ENCODE measurements around the gene SEPTIN3.
"Not testable (repeated sequence)": the region's sequence is repeated elsewhere in the genome, so short reads cannot be mapped to it uniquely, and the experiment has no call there.

The SEPTIN3 gene

GRCh38 chr22:41940832-41941765 lies 28.1 kb upstream of the SEPTIN3 start:
- DNase-seq = peak; percentile 79 to 98 (median 90)
- intact Hi-C loops (cut with DNase I) = loop anchor here (1.0 to 2.0 kb wide), 3 partner anchors 119 to 244 kb away; no protein-coding TSS in a partner anchor

DNA sequence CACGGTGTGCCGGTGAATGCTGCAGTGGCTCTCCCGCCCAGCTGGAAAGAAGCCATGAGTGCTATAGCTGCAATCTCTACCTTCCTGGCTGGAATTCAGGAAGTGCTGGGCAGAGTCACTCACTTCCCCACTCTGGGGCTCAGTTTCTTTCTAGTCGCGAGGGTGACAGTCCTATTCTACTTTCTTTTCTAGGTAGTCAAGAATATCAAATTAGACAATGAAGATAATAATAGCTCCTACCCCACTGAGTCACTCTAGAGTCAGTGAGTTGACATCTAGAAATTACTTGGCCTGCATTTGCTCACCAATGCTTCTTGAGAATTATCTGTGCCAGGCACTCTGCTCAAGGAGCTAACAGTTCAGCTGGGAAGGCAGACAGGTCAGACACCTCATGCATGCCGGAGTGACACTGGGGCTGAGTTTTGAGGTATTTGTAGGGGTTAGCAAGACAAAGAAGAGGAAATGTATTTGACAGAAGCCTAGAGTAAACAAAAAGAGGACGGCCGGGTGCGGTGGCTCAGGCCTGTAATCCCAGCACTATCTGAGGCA lies 25.5 kb upstream of the SEPTIN3 start:
- intact Hi-C loops (cut with DNase I) = no loop called here
- no peak for DNase-seq

GRCh38 chr22:41946629-41947423 lies 22.4 kb upstream of the SEPTIN3 start, which contains the start of gene CENPM:
CENPM (minus strand) TSS chr22:41947152; CDS start chr22:41947076, 76 bp downstream.
- peak; percentile 86 to 99 (median 93) for DNase-seq
- intact Hi-C loops (cut with DNase I) = no loop called here

DNA sequence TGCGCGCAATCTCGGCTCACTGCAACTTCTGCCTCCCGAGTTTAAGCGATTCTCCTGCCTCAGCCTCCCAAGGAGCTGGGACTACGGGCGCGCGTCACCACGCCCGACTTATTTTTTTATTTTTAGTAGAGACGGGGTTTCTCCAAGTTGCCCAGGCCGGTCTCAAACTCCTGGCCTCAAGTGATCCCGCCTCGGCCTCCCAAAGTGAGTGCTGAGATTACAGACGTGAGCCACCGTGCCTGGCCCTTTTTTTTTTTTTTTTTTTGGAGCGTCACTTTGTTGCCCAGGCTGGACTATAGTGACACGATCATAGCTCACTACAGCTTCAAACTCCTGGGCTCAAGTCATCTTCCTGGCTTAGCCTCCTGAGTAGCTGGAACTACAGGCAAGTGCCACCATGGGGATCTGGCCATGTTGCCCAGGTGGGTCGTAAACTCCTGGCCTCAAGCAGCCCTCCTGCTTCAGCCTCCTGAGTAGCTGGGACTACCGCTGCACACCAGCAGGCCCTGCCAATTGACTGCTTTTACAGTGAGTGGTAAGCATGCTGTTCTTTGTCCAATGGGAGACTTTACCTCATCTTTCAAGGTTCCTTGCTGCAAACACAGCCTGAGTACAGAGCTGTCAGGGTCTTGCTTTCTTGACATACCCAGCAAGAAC lies 21.7 kb upstream of the SEPTIN3 start:
- intact Hi-C loops (cut with DNase I) = no loop called here
- DNase-seq = no peak

GRCh38 chr22:41948142-41948541 lies 21.1 kb upstream of the SEPTIN3 start:
- intact Hi-C loops (cut with DNase I) = no loop called here
- DNase-seq = no peak

GRCh38 chr22:41948928-41949296 lies 20.3 kb upstream of the SEPTIN3 start:
- DNase-seq; intact Hi-C loops (cut with DNase I): not testable (repeated sequence)

GRCh38 chr22:41949297-41949965 lies 19.8 kb upstream of the SEPTIN3 start:
- intact Hi-C loops (cut with DNase I) = no loop called here
- no peak for DNase-seq

GRCh38 chr22:41951898-41952474 lies 17.3 kb upstream of the SEPTIN3 start, which contains the start of gene SMIM45:
SMIM45 (plus strand) TSS chr22:41952150.
- intact Hi-C loops (cut with DNase I) = no loop called here
- DNase-seq = peak; percentile 76 to 98 (median 92)

- no peak for DNase-seq
- intact Hi-C loops (cut with DNase I) = no loop called here
Observed at GRCh38 chr22:41952713-41953112, 16.5 kb upstream of the SEPTIN3 start.

DNA sequence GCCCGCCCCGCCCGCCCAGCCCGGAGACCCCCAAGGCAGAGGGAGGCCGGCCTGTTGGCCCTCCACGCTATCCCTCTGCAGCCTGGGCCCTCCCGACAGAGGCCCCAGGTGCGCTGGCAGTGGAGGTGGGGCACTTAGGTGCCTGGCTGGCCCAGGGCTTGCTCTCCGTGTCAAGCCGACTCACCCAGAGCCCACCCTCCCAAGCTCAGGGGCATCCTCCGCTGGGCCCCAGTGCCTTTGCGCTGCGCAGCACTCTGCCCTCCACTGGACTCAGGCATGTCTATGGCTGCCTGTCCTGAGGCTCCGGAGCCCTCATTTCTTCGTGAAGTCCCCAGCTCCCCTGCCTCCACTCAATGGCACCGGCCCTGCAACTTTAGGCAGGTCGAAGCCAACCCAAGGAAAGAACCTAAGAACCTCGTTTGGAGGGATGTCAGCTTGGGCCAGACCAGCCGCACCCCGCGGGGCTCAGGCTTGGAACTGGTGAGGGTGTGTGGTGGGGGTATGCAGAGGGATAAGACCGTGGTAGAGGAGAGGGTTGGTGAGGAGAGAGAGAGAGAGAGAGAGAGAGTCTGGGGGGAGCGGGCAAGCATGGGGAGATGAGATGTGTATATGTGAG lies 11.2 kb upstream of the SEPTIN3 start:
- no peak for DNase-seq
- intact Hi-C loops (cut with DNase I) = no loop called here

DNA sequence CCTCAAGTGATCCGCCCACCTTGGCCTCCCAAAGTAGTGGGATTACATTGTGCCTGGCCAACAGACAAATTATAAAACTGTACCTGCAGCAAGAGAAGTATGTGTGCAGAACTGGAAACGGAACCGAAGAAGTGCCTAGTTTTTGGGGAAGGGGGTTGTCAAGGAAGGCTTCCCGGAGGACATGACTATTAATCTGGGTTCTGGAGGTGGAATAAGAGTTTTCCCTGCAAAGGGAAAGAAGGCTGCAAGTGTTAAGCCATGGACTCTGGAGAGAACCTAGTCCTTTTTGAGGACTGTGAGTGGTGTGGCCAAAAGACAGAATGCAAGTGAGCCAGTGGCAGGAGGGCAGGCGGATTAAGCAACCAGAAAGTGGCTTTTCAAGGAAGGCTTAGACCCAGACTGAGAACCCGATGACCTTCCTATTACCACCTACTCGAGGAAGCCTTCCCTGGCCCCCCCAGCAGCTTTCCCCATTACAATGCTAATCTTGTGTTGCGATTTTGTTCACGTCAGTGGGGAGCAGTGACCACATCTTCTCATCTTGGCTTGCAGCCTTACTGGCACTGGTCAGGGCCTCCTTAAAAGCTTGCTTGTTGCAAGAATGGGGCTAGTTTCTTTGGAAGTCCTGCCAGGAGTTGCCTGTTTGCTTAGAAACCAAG lies 5.7 kb upstream of the SEPTIN3 start:
- DNase-seq = peak in 5 of 10 donors; percentile 27 to 89 (median 44)
- intact Hi-C loops (cut with DNase I) = no loop called here

- intact Hi-C loops (cut with DNase I) = no loop called here
- DNase-seq = no peak
Observed at GRCh38 chr22:41964112-41964491, 5.1 kb upstream of the SEPTIN3 start.

DNA sequence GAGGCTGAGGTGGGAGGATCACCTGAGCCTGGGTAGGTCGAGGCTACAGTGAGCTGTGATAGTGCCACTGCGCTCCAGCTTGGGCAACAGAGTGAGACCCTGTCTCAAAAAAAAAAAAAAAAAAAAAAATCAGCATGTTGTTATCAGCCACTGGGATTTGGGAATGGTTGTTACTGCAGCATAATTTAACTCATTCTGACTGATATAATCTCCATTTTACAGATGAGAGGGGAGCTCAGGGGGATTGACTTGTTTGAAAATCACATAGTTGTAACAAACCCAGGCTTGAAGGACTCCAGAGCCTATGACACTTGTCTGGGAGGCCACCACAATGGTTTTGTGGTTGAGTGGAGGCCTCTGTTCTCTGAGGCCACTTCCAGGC lies 3.0 kb upstream of the SEPTIN3 start:
- intact Hi-C loops (cut with DNase I) = loop anchor here (1.0 kb wide), 1 partner anchor 471 kb away; no protein-coding TSS in a partner anchor
- no peak for DNase-seq

DNA sequence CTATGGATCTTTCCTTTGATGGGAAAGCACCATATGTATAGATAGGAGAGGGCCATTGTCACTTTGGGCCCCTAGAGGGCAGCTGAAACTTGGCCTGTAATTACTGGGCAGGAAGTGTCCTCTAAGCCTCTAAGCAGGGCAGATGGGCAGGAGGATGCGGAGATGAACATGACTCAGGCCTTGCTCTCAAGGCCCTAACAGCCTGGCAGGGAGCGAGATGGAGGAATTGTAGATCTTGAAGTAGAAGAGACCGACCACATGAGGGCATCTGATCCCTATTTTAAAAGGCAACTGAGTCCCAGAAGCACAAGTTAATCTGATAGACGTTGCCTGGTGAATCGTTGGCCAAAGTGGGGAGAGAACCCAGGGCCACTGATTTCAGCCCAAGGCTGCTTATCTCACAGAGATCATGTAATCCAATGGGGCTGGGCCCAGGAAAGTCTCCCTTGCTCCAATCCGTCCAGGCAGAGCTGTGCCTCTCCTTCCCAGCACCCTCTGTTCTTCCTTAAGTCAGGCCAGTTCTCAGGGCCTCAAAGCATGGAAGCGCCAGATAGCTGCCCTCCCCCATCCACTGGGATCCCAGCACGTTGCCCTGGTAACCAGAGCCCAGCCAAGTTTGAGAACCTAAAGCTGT lies 2.5 kb upstream of the SEPTIN3 start:
- DNase-seq = peak in 7 of 10 donors; percentile 37 to 93 (median 50)
- intact Hi-C loops (cut with DNase I) = loop anchor here (1.0 kb wide), 1 partner anchor 471 kb away; no protein-coding TSS in a partner anchor

DNA sequence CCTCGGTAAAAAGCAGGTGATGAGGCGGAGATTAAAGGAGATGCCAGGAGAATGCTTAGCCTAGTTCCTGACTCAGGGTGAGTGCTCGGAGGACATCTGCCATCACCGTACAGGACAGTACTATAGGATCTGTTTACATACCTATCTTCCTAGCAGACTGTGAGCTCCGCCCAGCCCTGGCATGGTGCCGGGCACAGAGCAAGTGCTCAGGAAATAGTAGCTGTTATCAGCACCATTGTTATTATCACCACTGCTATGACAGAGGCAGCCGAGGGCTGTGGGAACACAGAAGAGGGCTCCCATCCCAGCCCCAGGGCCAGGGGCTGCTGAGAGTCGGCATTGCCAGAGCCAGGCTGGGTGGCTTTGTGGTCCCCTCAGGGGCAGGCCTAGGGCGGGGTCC lies 642 bp upstream of the SEPTIN3 start:
- intact Hi-C loops (cut with DNase I) = no loop called here
- peak in 2 of 10 donors; percentile 58 to 82 for DNase-seq

DNA sequence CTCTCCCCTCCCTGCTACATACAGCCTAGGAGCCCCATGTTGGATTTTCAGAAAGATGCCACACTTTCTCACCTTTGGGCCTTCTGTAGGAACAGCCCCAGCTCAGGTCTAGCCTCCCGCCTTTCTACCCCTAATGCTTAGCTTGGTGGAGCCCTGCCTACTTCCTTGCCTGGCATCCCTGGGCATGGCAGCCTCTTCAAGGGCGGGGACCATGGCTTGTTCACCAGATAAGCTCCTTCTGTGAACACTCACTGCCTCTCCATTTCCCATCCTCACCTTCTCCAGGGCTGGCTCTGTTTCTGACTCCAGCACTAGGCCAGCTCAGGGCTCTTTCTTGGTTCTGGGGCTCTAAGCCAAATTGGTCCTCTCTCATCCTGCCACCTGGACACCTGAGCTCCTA lies 1.4 kb downstream of the SEPTIN3 start:
- DNase-seq = peak in 2 of 10 donors; percentile 31 to 43
- intact Hi-C loops (cut with DNase I) = no loop called here

GRCh38 chr22:41971431-41971830 lies 2.2 kb downstream of the SEPTIN3 start:
- intact Hi-C loops (cut with DNase I) = no loop called here
- DNase-seq = peak in 2 of 10 donors; percentile 37 to 64

All from posterior cingulate gyrus (tissue), 11 donors.